Aorta (tissue), 5 donors: ENCODE measurements around the gene RBM15. TPM values are rescaled to one million over a fixed set of nuclear protein-coding genes. Genes with fewer than 3 reads are reported as not detected.

ENCODE experiments used
- ATAC-seq: fragments of 200-7000 bp; cut with Tn5 transposase; one replicate; pipeline ENCODE4 v1.9.1; 2022; ENCODE audit warnings: moderate library complexity; ENCODE audit not compliant: low FRiP score
- DNase-seq, 2 donors: peaks; one replicate each; pipeline ENCODE4 v3.0.0-alpha.2; 2020
- H3K27ac ChIP-seq, 2 donors: one replicate each; pipeline ENCODE4 v1.5.1; 2013; ENCODE audit warnings: low read length in 2 of 2, mild to moderate bottlenecking in 2 of 2, moderate library complexity in 2 of 2, control low read depth in 1 of 2, inconsistent platforms in 1 of 2, low read depth in 1 of 2
- H3K27me3 ChIP-seq, 2 donors: one replicate each; pipeline ENCODE4 v1.6.1; 2013; ENCODE audit warnings: control low read depth in 1 of 2, low read length in 1 of 2, mild to moderate bottlenecking in 1 of 2, moderate library complexity in 1 of 2; ENCODE audit not compliant: insufficient read depth in 2 of 2, control insufficient read depth in 1 of 2
- H3K36me3 ChIP-seq, 2 donors: one replicate each; pipeline ENCODE4 v1.6.1; 2013; ENCODE audit warnings: control low read depth in 1 of 2, low read length in 1 of 2, mild to moderate bottlenecking in 1 of 2; ENCODE audit not compliant: insufficient read depth in 2 of 2, control insufficient read depth in 1 of 2
- H3K4me1 ChIP-seq, 2 donors: one replicate each; pipeline ENCODE4 v1.6.1; 2013; ENCODE audit warnings: low read length in 2 of 2, control low read depth in 1 of 2, mild to moderate bottlenecking in 1 of 2, moderate library complexity in 1 of 2; ENCODE audit not compliant: insufficient read depth in 2 of 2, control insufficient read depth in 1 of 2
- H3K4me3 ChIP-seq, 2 donors: one replicate each; pipeline ENCODE4 v1.5.1; 2013; ENCODE audit warnings: low read length in 2 of 2, control low read depth in 1 of 2, mild to moderate bottlenecking in 1 of 2
- H3K9me3 ChIP-seq: one replicate; pipeline ENCODE4 v1.6.1; 2013; ENCODE audit warnings: mild to moderate bottlenecking, low read length; ENCODE audit not compliant: control insufficient read depth
- WGBS, 2 donors: extraction: QIAGEN DNeasy Blood & Tissue Kit; methylation state at CpG; one replicate each; pipeline ENCODE4 v1.1.7; 2013; 5-methylcytosine and 5-hydroxymethylcytosine counted together
- intact Hi-C, 2 donors: fragments of 100-400 bp; cut with DNase I; formaldehyde crosslinking; loops; one replicate each; pipeline versions ENCODE4 v1.14.2 to v1.15.0; 2022
- long read RNA-seq, 2 donors: library from polyadenylated mRNA; unstranded; transcript quantifications; one replicate each; pipeline ENCODE4 v2.0.0, GENCODE V29; 2020 to 2021
- polyA plus RNA-seq, 2 donors: library from polyadenylated mRNA; stranded (reverse); fragments of 200-250 nt; gene quantifications; one replicate each; pipeline ENCODE4 v1.2.3, GENCODE V29; 2013
- total RNA-seq, 2 donors: library from RNA; stranded (reverse); fragmentation: NEBNext Ultra II Directional; extraction: Animal tissue kit (Norgen Biotek cat#: 25700); gene quantifications; one replicate each; pipeline ENCODE4 v1.2.1, GENCODE V29; 2021
- donor health status: healthy with polysubstance abuse.
- donor health status: Bipolar disorder and iron deficiency.
- donor health status: DM: no; HTN: no; CAD: no.
- donor health status: DM: no; HTN: no; CAD: no.
- donor health status: DM: yes; HTN: yes; CAD: no.

RBM15 gene, protein sequence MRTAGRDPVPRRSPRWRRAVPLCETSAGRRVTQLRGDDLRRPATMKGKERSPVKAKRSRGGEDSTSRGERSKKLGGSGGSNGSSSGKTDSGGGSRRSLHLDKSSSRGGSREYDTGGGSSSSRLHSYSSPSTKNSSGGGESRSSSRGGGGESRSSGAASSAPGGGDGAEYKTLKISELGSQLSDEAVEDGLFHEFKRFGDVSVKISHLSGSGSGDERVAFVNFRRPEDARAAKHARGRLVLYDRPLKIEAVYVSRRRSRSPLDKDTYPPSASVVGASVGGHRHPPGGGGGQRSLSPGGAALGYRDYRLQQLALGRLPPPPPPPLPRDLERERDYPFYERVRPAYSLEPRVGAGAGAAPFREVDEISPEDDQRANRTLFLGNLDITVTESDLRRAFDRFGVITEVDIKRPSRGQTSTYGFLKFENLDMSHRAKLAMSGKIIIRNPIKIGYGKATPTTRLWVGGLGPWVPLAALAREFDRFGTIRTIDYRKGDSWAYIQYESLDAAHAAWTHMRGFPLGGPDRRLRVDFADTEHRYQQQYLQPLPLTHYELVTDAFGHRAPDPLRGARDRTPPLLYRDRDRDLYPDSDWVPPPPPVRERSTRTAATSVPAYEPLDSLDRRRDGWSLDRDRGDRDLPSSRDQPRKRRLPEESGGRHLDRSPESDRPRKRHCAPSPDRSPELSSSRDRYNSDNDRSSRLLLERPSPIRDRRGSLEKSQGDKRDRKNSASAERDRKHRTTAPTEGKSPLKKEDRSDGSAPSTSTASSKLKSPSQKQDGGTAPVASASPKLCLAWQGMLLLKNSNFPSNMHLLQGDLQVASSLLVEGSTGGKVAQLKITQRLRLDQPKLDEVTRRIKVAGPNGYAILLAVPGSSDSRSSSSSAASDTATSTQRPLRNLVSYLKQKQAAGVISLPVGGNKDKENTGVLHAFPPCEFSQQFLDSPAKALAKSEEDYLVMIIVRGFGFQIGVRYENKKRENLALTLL
- 10 to 100 TPM; 18.7 to 22.5 TPM for total RNA-seq
- polyA plus RNA-seq = 1 to 10 TPM in 1 of 2 donors, under 1 TPM in 1; 0.38 to 2.8 TPM
- long read RNA-seq, donor 1, full-length matches to known transcripts = 7 of 8 reads
- long read RNA-seq, donor 1, partial matches to known transcripts = 0 of 8 reads
- long read RNA-seq, donor 1, other reads (novel, unspliced or antisense) = 1 of 8 reads
- long read RNA-seq, donor 2, partial matches to known transcripts = 0 of 4 reads
- long read RNA-seq, donor 2, other reads (novel, unspliced or antisense) = 0 of 4 reads

- H3K4me1 ChIP-seq = peaks cover 0 to 3% of the 10 kb centered on the region in 2 donors
- intact Hi-C loops = loop anchor here (2.0 to 5.0 kb wide), 3 partner anchors 52 to 68 kb away; partner anchors contain the start of genes LAMTOR5 (in 2 of the 2) and SLC16A4 (in 1 of the 2)
- no peaks in the 10 kb centered on the region for H3K36me3 ChIP-seq
- peak within 1 kb of the TSS; percentile 78 to 95 for H3K4me3 ChIP-seq
- DNase-seq (peak; percentile 97 to 99), ATAC-seq (peak; percentile 95)
- WGBS, 2 donors = 0% methylated on average over 25 of the region's 25 CpGs
- no peaks in the 10 kb centered on the region for H3K27me3 ChIP-seq
- H3K27ac ChIP-seq = peak within 1 kb of the TSS; percentile 62 to 72
- H3K9me3 ChIP-seq = no peaks in the 10 kb centered on the region
Measured at GRCh38 chr1:110338886-110339406, at the start of gene RBM15. RBM15 (plus strand) TSS chr1:110339377; CDS start chr1:110339406, 29 bp downstream.

DNA sequence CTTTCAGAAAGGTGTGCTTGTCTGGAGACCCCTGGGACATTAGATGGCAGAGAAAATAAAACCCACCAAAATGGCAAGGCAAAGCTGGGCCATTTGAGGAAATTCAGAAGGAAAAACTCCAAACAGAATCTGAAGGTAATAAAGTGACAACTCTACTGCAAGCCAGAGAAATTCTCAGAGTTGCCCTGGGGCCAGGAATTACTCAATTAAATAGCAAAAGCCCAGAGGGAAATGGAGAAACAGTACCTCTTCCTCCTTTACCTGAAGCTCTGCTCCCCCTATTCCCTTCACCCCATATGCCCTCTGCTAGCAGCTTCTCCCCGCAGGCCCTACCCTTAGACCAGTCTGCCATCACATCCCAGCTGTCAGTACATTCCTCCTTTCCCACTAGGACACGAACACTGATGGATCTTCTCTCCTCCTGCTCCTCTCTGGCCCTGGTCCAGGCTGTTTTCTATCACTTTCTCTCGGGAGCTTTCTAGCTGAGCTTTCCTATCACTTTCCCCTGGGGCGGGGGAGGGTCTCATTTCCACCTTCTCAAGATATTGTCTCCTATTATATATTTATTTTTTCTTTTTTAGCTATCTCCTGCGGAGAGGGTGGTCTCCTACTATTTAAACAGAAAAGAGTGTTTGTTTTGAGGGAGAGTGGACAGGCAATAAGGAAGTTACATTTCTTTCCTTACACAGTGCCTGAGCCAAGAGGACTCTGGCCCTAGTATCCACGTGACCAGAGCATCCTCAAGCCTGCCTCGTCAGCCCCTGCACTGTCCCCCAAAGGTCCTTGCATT lies 47.7 kb upstream of the RBM15 start:
- no peak overlapping the region for H3K27ac ChIP-seq
- no peaks in the 10 kb centered on the region for H3K4me1 ChIP-seq
- 59 to 72% methylated on average over 7 of the region's 7 CpGs for WGBS, 2 donors
- DNase-seq = no peak
- intact Hi-C loops = no loop called here
- ATAC-seq = no peak
- H3K27me3 ChIP-seq = no peaks in the 10 kb centered on the region
- H3K4me3 ChIP-seq = no peak overlapping the region
- H3K36me3 ChIP-seq = no peaks in the 10 kb centered on the region
- peaks cover 1% of the 10 kb centered on the region for H3K9me3 ChIP-seq

DNA sequence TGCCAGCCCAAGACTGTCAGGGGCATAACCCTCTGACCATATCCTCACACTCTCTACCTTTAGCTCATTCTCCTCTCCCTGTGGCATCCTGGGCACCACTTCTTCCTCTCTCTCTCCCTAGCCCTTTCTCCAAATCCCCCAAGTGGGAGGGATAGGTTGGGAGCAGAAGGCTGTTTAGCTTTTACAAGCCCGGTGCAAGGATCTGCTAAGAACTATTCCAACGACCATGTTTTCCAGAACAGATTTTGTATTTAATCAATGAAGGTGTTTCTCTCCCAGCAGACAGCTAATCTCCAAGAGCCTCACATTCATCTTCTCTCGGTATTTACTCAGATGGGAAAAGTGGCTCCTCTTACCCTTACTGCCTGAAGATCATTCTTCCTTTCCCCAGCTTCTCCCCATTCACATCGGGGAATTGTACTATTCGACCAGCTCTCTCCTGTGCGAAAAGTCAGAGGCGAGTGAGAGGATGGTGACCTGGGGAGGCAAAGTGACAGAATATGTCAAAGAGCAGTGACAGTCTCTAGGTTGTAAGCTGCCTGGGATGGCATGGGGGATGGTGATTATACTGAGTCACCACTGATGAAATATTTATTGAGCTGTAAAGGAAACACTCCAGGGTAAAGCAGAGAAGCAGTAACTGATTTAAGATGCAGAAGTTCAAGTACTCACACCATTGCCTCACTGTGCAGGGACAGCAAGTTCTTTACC lies 47.0 kb upstream of the RBM15 start:
- H3K4me1 ChIP-seq = no peaks in the 10 kb centered on the region
- DNase-seq (no peak), ATAC-seq (no peak)
- peaks cover 1% of the 10 kb centered on the region for H3K9me3 ChIP-seq
- H3K27ac ChIP-seq = no peak overlapping the region
- intact Hi-C loops = no loop called here
- no peaks in the 10 kb centered on the region for H3K36me3 ChIP-seq
- no peaks in the 10 kb centered on the region for H3K27me3 ChIP-seq
- WGBS, 2 donors = 49 to 51% methylated on average over 7 of the region's 7 CpGs
- H3K4me3 ChIP-seq = no peak overlapping the region

DNA sequence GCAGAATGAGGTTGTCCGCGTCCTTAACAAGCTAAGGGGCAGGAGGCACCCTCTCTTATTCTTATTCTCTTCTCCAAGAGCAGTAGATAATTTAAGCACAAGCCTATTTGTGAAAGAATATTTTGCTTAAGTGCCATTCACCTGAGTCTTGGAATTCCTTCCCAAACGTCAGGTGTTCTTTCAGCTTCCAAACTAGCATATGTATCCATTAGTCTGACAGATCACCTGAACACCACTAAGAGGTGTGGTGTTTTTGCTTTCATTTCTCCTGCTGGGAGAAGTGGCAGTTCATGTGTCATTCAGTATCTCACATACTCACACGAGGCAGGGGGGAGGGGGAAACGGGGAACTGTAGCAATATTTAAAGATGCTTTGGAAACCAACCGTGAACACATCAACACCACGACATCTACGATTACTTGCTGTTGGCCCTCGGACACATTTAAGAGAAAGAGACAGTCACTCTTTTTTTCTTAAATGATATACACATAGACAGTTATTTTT lies 45.5 kb upstream of the RBM15 start:
- Histone ChIP-seq H3K27ac (no peak overlapping the region), H3K4me1 (no peaks in the 10 kb centered on the region), H3K9me3 (no peaks in the 10 kb centered on the region), H3K4me3 (no peak overlapping the region), H3K27me3 (no peaks in the 10 kb centered on the region), H3K36me3 (no peaks in the 10 kb centered on the region)
- no peak for DNase-seq
- no peak for ATAC-seq
- WGBS, 2 donors = 75% methylated on average over 9 of the region's 9 CpGs
- intact Hi-C loops = no loop called here

- H3K9me3 ChIP-seq = no peaks in the 10 kb centered on the region
- H3K36me3 ChIP-seq = no peaks in the 10 kb centered on the region
- no peaks in the 10 kb centered on the region for H3K4me1 ChIP-seq
- H3K4me3 ChIP-seq = no peak overlapping the region
- H3K27ac ChIP-seq = no peak overlapping the region
- intact Hi-C loops = no loop called here
- WGBS, 2 donors = 77 to 78% methylated on average over 9 of the region's 9 CpGs
- DNase-seq (no peak), ATAC-seq (no peak)
- H3K27me3 ChIP-seq = no peaks in the 10 kb centered on the region
Measured at GRCh38 chr1:110294308-110294707, 44.9 kb upstream of the RBM15 start.

- intact Hi-C loops = no loop called here
- no peak for ATAC-seq
- 77 to 78% methylated on average over 4 of the region's 4 CpGs for WGBS, 2 donors
- no peaks in the 10 kb centered on the region for H3K9me3 ChIP-seq
- no peak overlapping the region for H3K4me3 ChIP-seq
- H3K4me1 ChIP-seq = no peaks in the 10 kb centered on the region
- H3K27me3 ChIP-seq = no peaks in the 10 kb centered on the region
- DNase-seq = no peak
- H3K27ac ChIP-seq = no peak overlapping the region
- no peaks in the 10 kb centered on the region for H3K36me3 ChIP-seq
Measured at GRCh38 chr1:110298991-110299390, 40.2 kb upstream of the RBM15 start.

- no peak overlapping the region for H3K4me3 ChIP-seq
- DNase-seq = no peak
- intact Hi-C loops = no loop called here
- H3K36me3 ChIP-seq = no peaks in the 10 kb centered on the region
- no peak for ATAC-seq
- no peaks in the 10 kb centered on the region for H3K27me3 ChIP-seq
- H3K27ac ChIP-seq = no peak overlapping the region
- 90 to 91% methylated on average over 1 of the region's 1 CpG for WGBS, 2 donors
- H3K4me1 ChIP-seq = no peaks in the 10 kb centered on the region
- H3K9me3 ChIP-seq = no peaks in the 10 kb centered on the region
Measured at GRCh38 chr1:110300412-110301085, 38.6 kb upstream of the RBM15 start.
